IMR-90 (cell line): ENCODE measurements around the gene TIAM2. TPM values are rescaled to one million over a fixed set of nuclear protein-coding genes. Genes with fewer than 3 reads are reported as not detected.

Source experiments
- ATAC-seq: fragments of 200-7000 bp; cut with Tn5 transposase; 2 replicates; pipeline ENCODE4 v1.9.1; 2020; ENCODE audit warnings: low read depth, mild to moderate bottlenecking, moderate library complexity
- BruUV-seq: library from RNA; stranded (reverse); fragments of 400-500 nt; replicated peaks from 2 replicates; lab custom pipeline; 2021; lab: Mats Ljungman, UMichigan
- CTCF ChIA-PET: fragments of 300-600 bp; formaldehyde crosslinking; extraction: SDS; loops from one replicate; lab custom pipeline; 2021; ENCODE audit warnings: antibody characterized with exemption; lab: Yijun Ruan, JAX
- POLR2A ChIA-PET: fragments of 300-600 bp; sonication (Branson Sonifier 250); formaldehyde crosslinking; loops from one replicate; lab custom pipeline; 2022; ENCODE audit warnings: antibody characterized with exemption; ENCODE audit not compliant: unreplicated experiment; lab: Charles Lee
- DNase-seq: peaks from one replicate; pipeline ENCODE4 v3.0.0; 2013
- H2AFZ ChIP-seq: replicated peaks from 2 replicates; pipeline ENCODE3; 2013; ENCODE audit warnings: low read length, mild to moderate bottlenecking; ENCODE audit not compliant: poor library complexity
- H2AK5ac ChIP-seq: 2 replicates; pipeline ENCODE4 v1.6.1; 2013; ENCODE audit warnings: low read depth, low read length, inconsistent platforms
- H2AK9ac ChIP-seq: replicated peaks from 2 replicates; pipeline ENCODE3; 2013; ENCODE audit warnings: mild to moderate bottlenecking, low read depth, low read length, moderate library complexity; ENCODE audit not compliant: poor library complexity
- H2BK120ac ChIP-seq: 2 replicates; pipeline ENCODE4 v1.6.1; 2013; ENCODE audit warnings: low read depth, low read length, inconsistent platforms
- H2BK15ac ChIP-seq: 3 replicates; pipeline ENCODE4 v1.6.1; 2013; ENCODE audit warnings: low read depth, low read length, inconsistent platforms
- H2BK20ac ChIP-seq: 2 replicates; pipeline ENCODE4 v1.6.1; 2013; ENCODE audit warnings: low read depth, mild to moderate bottlenecking, inconsistent platforms, low read length, moderate library complexity
- H2BK5ac ChIP-seq: 2 replicates; pipeline ENCODE4 v1.6.1; 2013; ENCODE audit warnings: mild to moderate bottlenecking, low read depth, low read length, inconsistent platforms; ENCODE audit not compliant: poor library complexity, severe bottlenecking
- H3K14ac ChIP-seq: replicated peaks from 2 replicates; pipeline ENCODE4 v1.6.1; 2013; ENCODE audit warnings: low read depth, low read length, inconsistent platforms
- H3K18ac ChIP-seq: 2 replicates; pipeline ENCODE4 v1.6.1; 2013; ENCODE audit warnings: low read depth, low read length, control low read depth
- H3K23ac ChIP-seq: 2 replicates; pipeline ENCODE4 v1.6.1; 2013; ENCODE audit warnings: low read depth, low read length, inconsistent platforms
- H3K27ac ChIP-seq: 2 replicates; pipeline ENCODE4 v1.5.1; 2013; ENCODE audit warnings: mild to moderate bottlenecking, control low read depth, low read length; ENCODE audit not compliant: insufficient read depth
- H3K27me3 ChIP-seq: 2 replicates; pipeline ENCODE4 v1.6.1; 2013; ENCODE audit warnings: low read length; ENCODE audit not compliant: control insufficient read depth, insufficient read depth
- H3K36me3 ChIP-seq: 2 replicates; pipeline ENCODE4 v1.6.1; 2013; ENCODE audit warnings: low read length, mixed read lengths; ENCODE audit not compliant: control insufficient read depth, insufficient read depth
- H3K4ac ChIP-seq: 2 replicates; pipeline ENCODE4 v1.6.1; 2013; ENCODE audit warnings: low read depth, low read length, inconsistent platforms
- H3K4me1 ChIP-seq: 2 replicates; pipeline ENCODE4 v1.6.1; 2013; ENCODE audit warnings: low read length, mixed read lengths; ENCODE audit not compliant: control insufficient read depth, insufficient read depth
- H3K4me2 ChIP-seq: 2 replicates; pipeline ENCODE4 v1.6.1; 2013; ENCODE audit warnings: low read depth, mild to moderate bottlenecking, control low read depth, low read length, moderate library complexity
- H3K4me3 ChIP-seq: 2 replicates; pipeline ENCODE4 v1.5.1; 2013; ENCODE audit warnings: low read depth, mild to moderate bottlenecking, control low read depth, low read length, moderate library complexity; ENCODE audit not compliant: insufficient read depth
- H3K56ac ChIP-seq: 2 replicates; pipeline ENCODE4 v1.6.1; 2013; ENCODE audit warnings: low read length, inconsistent platforms; ENCODE audit not compliant: insufficient read depth; ENCODE audit errors: extremely low read depth
- H3K79me1 ChIP-seq, 2 experiments: 2 replicates each; pipeline ENCODE4 v1.6.1; 2013; ENCODE audit warnings: low read length in 2 of 2, inconsistent platforms in 1 of 2, low read depth in 1 of 2
- H3K9ac ChIP-seq: 2 replicates; pipeline ENCODE4 v1.6.1; 2013; ENCODE audit warnings: low read depth, low read length, control low read depth
- H3K9me1 ChIP-seq: 2 replicates; pipeline ENCODE4 v1.6.1; 2013; ENCODE audit warnings: low read length, inconsistent platforms; ENCODE audit not compliant: insufficient read depth
- H3K9me3 ChIP-seq: 2 replicates; pipeline ENCODE4 v1.6.1; 2013; ENCODE audit warnings: low read length; ENCODE audit not compliant: control insufficient read depth, insufficient read depth
- H4K20me1 ChIP-seq: 2 replicates; pipeline ENCODE4 v1.6.1; 2013; ENCODE audit warnings: low read length, inconsistent platforms; ENCODE audit not compliant: insufficient read depth
- H4K5ac ChIP-seq: 2 replicates; pipeline ENCODE4 v1.6.1; 2013; ENCODE audit warnings: mild to moderate bottlenecking, low read depth, low read length, control low read depth
- H4K8ac ChIP-seq, 2 experiments: 2 replicates each; pipeline ENCODE4 v1.6.1; 2013; ENCODE audit warnings: low read depth in 2 of 2, low read length in 2 of 2, control low read depth in 1 of 2, inconsistent platforms in 1 of 2
- H4K91ac ChIP-seq: 2 replicates; pipeline ENCODE4 v1.6.1; 2013; ENCODE audit warnings: low read depth, low read length, inconsistent platforms; ENCODE audit not compliant: insufficient read depth
- BHLHE40 ChIP-seq: fragments of 150-350 bp; IDR thresholded peaks from 2 replicates; pipeline ENCODE4 v1.6.1; 2016; ENCODE audit warnings: mild to moderate bottlenecking, low read depth, low read length
- CEBPB ChIP-seq: IDR thresholded peaks from 2 replicates; pipeline ENCODE4 v1.6.1; 2012; ENCODE audit warnings: low read depth, low read length, improper control_type of control experiment
- MAFK ChIP-seq: IDR thresholded peaks from 2 replicates; pipeline ENCODE4 v1.6.1; 2012; ENCODE audit warnings: low read depth, low read length, improper control_type of control experiment
- MXI1 ChIP-seq: IDR thresholded peaks from 2 replicates; pipeline ENCODE4 v1.6.1; 2012; ENCODE audit warnings: low read depth, mild to moderate bottlenecking, low read length, moderate library complexity, borderline replicate concordance
- NFE2L2 ChIP-seq: fragments of 150-350 bp; IDR thresholded peaks from 2 replicates; pipeline ENCODE4 v1.6.1; 2016; ENCODE audit warnings: low read depth, mild to moderate bottlenecking, low read length
- SMC3 ChIP-seq: fragments of 150-350 bp; IDR thresholded peaks from 2 replicates; pipeline ENCODE4 v1.6.1; 2016; ENCODE audit warnings: low read depth, mild to moderate bottlenecking, antibody characterized with exemption, low read length, moderate library complexity
- WGBS, 2 experiments: methylation state at CpG; one replicate each; pipeline versions ENCODE4 v1.1.5 to v1.1.7; 2013; ENCODE audit warnings: missing lambda C conversion rate in 2 of 2; ENCODE audit not compliant: insufficient read length in 1 of 2; ENCODE audit errors: extremely low coverage in 2 of 2; 5-methylcytosine and 5-hydroxymethylcytosine counted together
- dilution Hi-C: fragments of 300-500 bp; cut with HindIII; formaldehyde crosslinking; loops from one replicate; pipeline ENCODE4 v1.14.3; 2018; ENCODE audit warnings: low sequenced_read_pairs; ENCODE audit not compliant: unreplicated experiment
- in situ Hi-C: fragments of 300-500 bp; cut with MboI; formaldehyde crosslinking; loops from 3 replicates; pipeline ENCODE4 v1.14.3; 2019; ENCODE audit warnings: low sequenced_read_pairs, inconsistent platforms, mixed read lengths
- intact Hi-C: fragments of 100-400 bp; cut with micrococcal nuclease; formaldehyde crosslinking; loops from 2 replicates; pipeline ENCODE4 v1.10.0; 2022
- polyA plus RNA-seq, 3 experiments: library from polyadenylated mRNA; depleted of rRNA; stranded (reverse); fragments of >200 nt; gene quantifications; 2 replicates each; pipeline ENCODE4 v1.2.3, GENCODE V29; 2012; ENCODE audit warnings: low replicate concordance in 1 of 3
- total RNA-seq: library from RNA; depleted of rRNA; stranded (reverse); fragments of >200 nt; gene quantifications from 2 replicates; pipeline ENCODE4 v1.2.3, GENCODE V29; 2012
- TF ChIP-seq, protein P1 (sequence below): fragments of 150-350 bp; IDR thresholded peaks from 2 replicates; pipeline ENCODE4 v1.6.1; 2017; ENCODE audit warnings: mild to moderate bottlenecking, antibody characterized with exemption, low read length, low read depth
- TF ChIP-seq, protein P2 (sequence below): conservative IDR thresholded peaks from 2 replicates; pipeline ENCODE4 v1.5.1; 2012; ENCODE audit warnings: mild to moderate bottlenecking, low read depth, low read length, improper control_type of control experiment

TIAM2 gene
- total and polyA plus RNA-seq, 2 of the 4 experiments (the other 2 are of a cell fraction): 3.1 to 4.7 TPM

DNA sequence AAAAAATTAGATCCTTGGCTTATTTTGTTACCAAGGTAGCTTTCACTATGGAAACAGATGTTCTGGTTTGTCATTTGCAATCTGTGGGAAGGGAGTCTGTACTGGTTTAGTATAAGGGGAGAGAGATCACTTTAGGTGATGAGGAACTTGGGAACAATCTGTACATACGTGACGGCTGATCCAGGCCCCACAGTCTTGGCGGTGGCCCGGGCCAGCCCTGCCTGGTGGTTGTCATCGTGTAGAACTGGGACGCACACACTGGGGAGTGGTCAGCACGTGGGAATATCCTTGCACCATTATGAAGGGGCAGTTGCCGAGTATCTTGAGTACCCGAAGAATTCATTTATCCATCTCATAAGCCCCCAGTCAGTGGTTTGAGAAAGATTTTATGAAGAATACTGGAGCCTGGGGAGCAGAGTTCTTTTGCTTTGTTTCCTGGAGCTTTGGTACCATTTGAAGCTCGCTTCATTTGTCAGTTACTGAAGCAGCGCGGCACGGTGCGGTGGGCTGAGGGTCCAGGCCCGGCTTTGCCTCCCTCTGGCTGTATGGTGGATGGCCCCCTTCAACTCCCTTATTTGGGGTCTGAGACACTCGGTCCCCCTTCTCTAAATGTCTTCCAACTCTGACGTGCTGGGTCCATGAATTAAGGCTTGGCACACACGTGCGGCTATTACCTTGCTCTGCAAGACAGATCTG is 245.9 kb downstream of the TIAM2 start:
- Histone ChIP-seq H2AK5ac (no peak overlapping the region), H4K8ac (no peak overlapping the region), H3K27ac (no peak overlapping the region), H2BK120ac (no peak overlapping the region), H3K18ac (no peak overlapping the region), H3K56ac (no peak overlapping the region), H3K36me3 (no peaks in the 10 kb centered on the region), H3K79me1 (no peaks in the 10 kb centered on the region), H3K23ac (no peak overlapping the region), H3K4me2 (no peak overlapping the region), H2AFZ (no peak overlapping the region), H2BK5ac (no peak overlapping the region), H2BK20ac (no peak overlapping the region), H3K27me3 (no peaks in the 10 kb centered on the region), H3K9me3 (no peaks in the 10 kb centered on the region; the same call in 1 of the 2 replicates), H3K4ac (no peak overlapping the region), H2BK15ac (no peak overlapping the region), H4K5ac (no peak overlapping the region), H3K4me3 (no peak overlapping the region), H3K4me1 (peaks cover 1% of the 10 kb centered on the region; the same call in 1 of the 2 replicates), H3K14ac (no peak overlapping the region), H2AK9ac (no peak overlapping the region), H4K20me1 (no peaks in the 10 kb centered on the region), H3K9me1 (peaks cover 3% of the 10 kb centered on the region; the same call in 1 of the 2 replicates), H3K9ac (no peak overlapping the region), H4K91ac (no peak overlapping the region)
- intact Hi-C loops (no loop called here), in situ Hi-C loops (loop anchor here (10.0 kb wide), 1 partner anchor 566 kb away; no protein-coding TSS in a partner anchor), dilution Hi-C loops (no loop called here)
- no peak for DNase-seq
- ChIA-PET POLR2A (no interaction called here), CTCF (no interaction called here)
- no TSS peak for BruUV-seq
- ATAC-seq: no peak
- TF ChIP-seq NFE2L2: no peak
- TF ChIP-seq MAFK: no peak
- TF ChIP-seq, protein P1, sequence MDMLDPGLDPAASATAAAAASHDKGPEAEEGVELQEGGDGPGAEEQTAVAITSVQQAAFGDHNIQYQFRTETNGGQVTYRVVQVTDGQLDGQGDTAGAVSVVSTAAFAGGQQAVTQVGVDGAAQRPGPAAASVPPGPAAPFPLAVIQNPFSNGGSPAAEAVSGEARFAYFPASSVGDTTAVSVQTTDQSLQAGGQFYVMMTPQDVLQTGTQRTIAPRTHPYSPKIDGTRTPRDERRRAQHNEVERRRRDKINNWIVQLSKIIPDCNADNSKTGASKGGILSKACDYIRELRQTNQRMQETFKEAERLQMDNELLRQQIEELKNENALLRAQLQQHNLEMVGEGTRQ: no peak
- TF ChIP-seq MXI1: no peak
- TF ChIP-seq CEBPB: no peak
- TF ChIP-seq, protein P2, sequence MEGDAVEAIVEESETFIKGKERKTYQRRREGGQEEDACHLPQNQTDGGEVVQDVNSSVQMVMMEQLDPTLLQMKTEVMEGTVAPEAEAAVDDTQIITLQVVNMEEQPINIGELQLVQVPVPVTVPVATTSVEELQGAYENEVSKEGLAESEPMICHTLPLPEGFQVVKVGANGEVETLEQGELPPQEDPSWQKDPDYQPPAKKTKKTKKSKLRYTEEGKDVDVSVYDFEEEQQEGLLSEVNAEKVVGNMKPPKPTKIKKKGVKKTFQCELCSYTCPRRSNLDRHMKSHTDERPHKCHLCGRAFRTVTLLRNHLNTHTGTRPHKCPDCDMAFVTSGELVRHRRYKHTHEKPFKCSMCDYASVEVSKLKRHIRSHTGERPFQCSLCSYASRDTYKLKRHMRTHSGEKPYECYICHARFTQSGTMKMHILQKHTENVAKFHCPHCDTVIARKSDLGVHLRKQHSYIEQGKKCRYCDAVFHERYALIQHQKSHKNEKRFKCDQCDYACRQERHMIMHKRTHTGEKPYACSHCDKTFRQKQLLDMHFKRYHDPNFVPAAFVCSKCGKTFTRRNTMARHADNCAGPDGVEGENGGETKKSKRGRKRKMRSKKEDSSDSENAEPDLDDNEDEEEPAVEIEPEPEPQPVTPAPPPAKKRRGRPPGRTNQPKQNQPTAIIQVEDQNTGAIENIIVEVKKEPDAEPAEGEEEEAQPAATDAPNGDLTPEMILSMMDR: no peak
- no peak for TF ChIP-seq BHLHE40
- no peak for TF ChIP-seq SMC3
- 90% methylated on average over 2 of the region's 19 CpGs; no CpG with 5 or more reads in 1 of the 2 experiments for WGBS, 2 experiments
